ENCODE data around the gene RETN.

- TF ChIP-seq CTCF (conservative IDR thresholded peaks at IDR 0.05; ENCODE audit: low read length): no peak
- no peak for TF ChIP-seq EZH2phosphoT487 (IDR thresholded peaks at IDR 0.05; ENCODE audit: borderline replicate concordance, low read depth, low read length)
Measured at GRCh38 chr19:7639863-7640348, 28.9 kb upstream of the RETN start.

All from OCI-LY7 (cell line).